ENCODE data around the gene NXPH1.

DNA sequence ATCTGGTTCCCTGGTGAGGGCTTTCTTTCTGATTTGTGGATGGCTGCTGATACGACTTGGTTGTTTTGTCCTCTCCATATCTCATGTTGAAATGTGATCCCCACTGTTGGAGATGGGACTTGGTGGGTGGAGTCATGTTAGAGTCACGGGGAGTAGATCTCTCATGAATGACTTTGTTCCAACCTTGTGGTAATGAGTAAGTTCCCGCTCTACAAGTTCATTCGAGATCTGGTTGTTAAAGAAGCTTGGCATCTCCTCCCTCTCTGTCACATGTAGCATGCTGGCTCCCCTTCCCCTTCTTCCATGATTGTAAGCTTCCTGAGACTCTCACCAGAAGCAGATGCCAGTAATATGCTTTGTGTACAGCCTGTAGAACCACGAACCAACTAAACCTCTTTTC, 37.1 kb upstream of the NXPH1 start:
- no peak for TF ChIP-seq POLR2A (IDR thresholded peaks at IDR 0.05; ENCODE audit: low read length)
- TF ChIP-seq GATA1 (IDR thresholded peaks at IDR 0.05; ENCODE audit: low read depth, low read length): no peak

All from erythroblast (primary cell).